Smooth muscle cell (in vitro differentiated cells): Measurements from ENCODE around the gene CLN6. TPM values are rescaled to one million over a fixed set of nuclear protein-coding genes. Genes with fewer than 3 reads are reported as not detected.

Experiments used
- DNase-seq: peaks from one replicate; lab custom pipeline; 2025; ENCODE audit not compliant: unreplicated experiment; lab: John Stamatoyannopoulos, UW
- H2AFZ ChIP-seq: fragments of 200-600 bp; sonication (generic); 2 replicates; pipeline ENCODE4 v1.6.0; 2016; ENCODE audit warnings: antibody characterized with exemption, low read depth, mild to moderate bottlenecking
- H3F3A ChIP-seq: fragments of 200-600 bp; sonication (generic); 2 replicates; pipeline ENCODE4 v1.6.0; 2017; ENCODE audit warnings: antibody characterized with exemption, low read depth
- H3K27ac ChIP-seq: fragments of 200-600 bp; sonication (generic); 2 replicates; pipeline ENCODE4 v1.5.1; 2016; ENCODE audit warnings: low read depth, mild to moderate bottlenecking
- H3K27me3 ChIP-seq: fragments of 200-600 bp; sonication (generic); 2 replicates; pipeline ENCODE4 v1.6.1; 2016; ENCODE audit warnings: low read depth, mild to moderate bottlenecking
- H3K36me3 ChIP-seq: fragments of 200-600 bp; sonication (generic); 2 replicates; pipeline ENCODE4 v1.5.1; 2016; ENCODE audit warnings: low read depth
- H3K4me1 ChIP-seq: fragments of 200-600 bp; sonication (generic); 2 replicates; pipeline ENCODE4 v1.5.1; 2016; ENCODE audit warnings: low read depth
- H3K4me2 ChIP-seq: fragments of 200-600 bp; sonication (generic); 2 replicates; pipeline ENCODE4 v1.6.0; 2016; ENCODE audit warnings: mild to moderate bottlenecking
- H3K4me3 ChIP-seq: fragments of 200-600 bp; sonication (generic); 2 replicates; pipeline ENCODE4 v1.5.1; 2016; ENCODE audit warnings: mild to moderate bottlenecking
- H3K79me2 ChIP-seq: fragments of 200-600 bp; sonication (generic); 2 replicates; pipeline ENCODE4 v1.6.0; 2016; ENCODE audit warnings: low read depth, mild to moderate bottlenecking
- H3K9ac ChIP-seq: fragments of 200-600 bp; sonication (generic); 2 replicates; pipeline ENCODE4 v1.6.0; 2016; ENCODE audit warnings: low read depth
- H3K9me3 ChIP-seq: fragments of 200-600 bp; sonication (generic); replicated peaks from 2 replicates; pipeline ENCODE4 v1.5.1; 2016; ENCODE audit warnings: low read depth
- H4K20me1 ChIP-seq: fragments of 200-600 bp; sonication (generic); 2 replicates; pipeline ENCODE4 v1.6.0; 2016; ENCODE audit warnings: low read depth
- CTCF ChIP-seq: fragments of 200-600 bp; sonication (generic); IDR thresholded peaks from 2 replicates; pipeline ENCODE4 v1.5.1; 2017; ENCODE audit warnings: borderline replicate concordance, mild to moderate bottlenecking, antibody characterized with exemption; ENCODE audit not compliant: insufficient read depth, poor library complexity, severe bottlenecking
- WGBS: methylation state at CpG from one replicate; pipeline ENCODE4 v1.1.7; 2016; ENCODE audit warnings: low lambda C conversion rate; 5-methylcytosine and 5-hydroxymethylcytosine counted together
- polyA plus RNA-seq: library from polyadenylated mRNA; unstranded; fragments of >200 nt; fragmentation: Nextera tagmentation; extraction: Ambion mirVana; gene quantifications from 2 replicates; pipeline ENCODE4 v1.2.1, GENCODE V29; 2016
- total RNA-seq: library from RNA; depleted of rRNA; stranded (reverse); fragments of >200 nt; gene quantifications from 2 replicates; pipeline ENCODE4 v1.2.3, GENCODE V29; 2014

Gene CLN6
- total and polyA plus RNA-seq, 2 experiments from 2014 or later, result 2.5 to 15.2 TPM

DNA sequence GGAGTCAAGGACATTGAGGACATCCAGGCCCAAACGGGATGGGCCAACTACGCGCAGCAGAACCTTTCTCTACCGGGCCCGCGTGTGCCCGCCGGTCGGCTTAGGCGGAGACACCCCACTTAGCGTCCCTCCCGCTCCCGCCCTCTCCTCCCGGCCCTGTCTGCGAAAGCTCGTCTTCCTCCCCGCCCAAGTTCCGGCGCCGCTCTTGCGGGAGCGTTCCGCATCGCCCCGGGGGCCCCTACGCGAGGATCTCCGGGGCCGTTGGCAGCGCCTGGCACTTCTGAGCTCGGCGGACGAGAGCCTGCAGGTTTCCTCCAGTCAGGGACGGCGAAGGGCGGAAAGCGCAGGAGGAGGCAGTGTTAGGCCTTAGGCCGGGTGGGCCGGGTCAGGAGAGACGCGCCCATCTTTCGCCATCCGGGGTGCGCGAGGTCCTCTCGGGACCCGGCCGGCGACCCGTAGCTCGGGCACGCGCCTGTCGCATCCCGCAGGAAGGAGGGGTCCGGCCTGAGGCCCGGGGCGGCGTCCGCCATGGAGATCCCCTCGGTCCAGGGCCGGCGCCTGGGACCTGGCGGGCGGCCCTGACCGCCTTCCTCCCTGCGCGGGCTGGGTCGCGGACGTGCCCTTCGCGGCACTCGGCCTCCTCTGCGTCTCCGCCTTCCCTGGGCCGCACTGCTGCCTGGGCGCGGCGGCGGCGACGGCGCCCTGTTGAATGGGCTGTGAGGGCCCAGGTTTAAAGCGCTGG lies 48.2 kb upstream of the CLN6 start, which contains the start of gene FEM1B:
FEM1B (plus strand) TSS at position 143 of the 742 bp plus-strand sequence. CDS start 673 bp downstream, outside the sequence.
- Histone ChIP-seq H3K79me2 (peaks cover 47% of the 10 kb centered on the region), H3K36me3 (no peaks in the 10 kb centered on the region), H2AFZ (peak within 1 kb of the TSS; percentile 67), H3K4me3 (peak within 1 kb of the TSS; percentile 82), H3F3A (peaks cover 20% of the 10 kb centered on the region), H3K27ac (peak within 1 kb of the TSS; percentile 82), H3K4me2 (peak within 1 kb of the TSS; percentile 98), H3K9ac (peak within 1 kb of the TSS; percentile 92), H3K27me3 (no peaks in the 10 kb centered on the region), H4K20me1 (peaks cover 45% of the 10 kb centered on the region), H3K4me1 (peaks cover 43% of the 10 kb centered on the region), H3K9me3 (no peaks in the 10 kb centered on the region)
- peak; percentile 92 for DNase-seq
- peak; percentile 8 for TF ChIP-seq CTCF
- under 1% methylated on average over 77 of the region's 85 CpGs for WGBS

DNA sequence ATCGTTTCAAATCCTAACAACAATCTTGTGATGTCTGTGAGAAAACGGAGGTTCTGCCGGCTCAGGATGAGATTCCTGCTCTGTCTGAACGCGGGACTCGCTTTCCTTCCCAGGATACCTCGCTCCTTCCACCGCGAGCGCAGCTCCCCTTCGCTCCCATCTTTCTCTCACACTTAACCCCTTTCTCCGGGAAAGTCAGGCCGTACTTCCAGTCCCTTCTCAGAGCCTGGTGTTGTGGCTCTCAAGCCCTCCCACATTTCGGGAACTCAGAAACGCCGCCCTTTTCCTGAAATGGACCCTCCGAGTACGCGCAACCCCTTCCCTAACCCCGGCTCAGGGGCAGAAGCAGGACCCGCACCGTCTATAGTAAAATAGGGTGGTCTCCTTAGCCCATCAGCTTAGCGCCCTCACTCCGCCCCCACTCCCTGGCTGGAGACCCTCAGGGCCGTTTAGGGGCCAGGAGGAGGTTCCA lies 47.6 kb upstream of the CLN6 start:
- H3F3A ChIP-seq, result peaks cover 26% of the 10 kb centered on the region
- H3K4me1 ChIP-seq, result peaks cover 43% of the 10 kb centered on the region
- peak overlapping the region; percentile 82 for H3K4me3 ChIP-seq
- TF ChIP-seq CTCF, result no peak
- WGBS, result 2% methylated on average over 25 of the region's 25 CpGs
- H3K27ac ChIP-seq, result peak overlapping the region; percentile 82
- peaks cover 41% of the 10 kb centered on the region for H3K79me2 ChIP-seq
- peak overlapping the region; percentile 98 for H3K4me2 ChIP-seq
- H3K36me3 ChIP-seq, result no peaks in the 10 kb centered on the region
- peaks cover 39% of the 10 kb centered on the region for H4K20me1 ChIP-seq
- no peaks in the 10 kb centered on the region for H3K27me3 ChIP-seq
- H2AFZ ChIP-seq, result peak overlapping the region; percentile 46
- no peak for DNase-seq
- H3K9me3 ChIP-seq, result no peaks in the 10 kb centered on the region
- H3K9ac ChIP-seq, result peak overlapping the region; percentile 92

GRCh38 chr15:68276668-68277067 lies 47.1 kb upstream of the CLN6 start:
- DNase-seq, result no peak
- no peaks in the 10 kb centered on the region for H3K36me3 ChIP-seq
- H2AFZ ChIP-seq, result peak overlapping the region; percentile 46
- H4K20me1 ChIP-seq, result peaks cover 34% of the 10 kb centered on the region
- peaks cover 43% of the 10 kb centered on the region for H3K4me1 ChIP-seq
- H3F3A ChIP-seq, result peaks cover 27% of the 10 kb centered on the region
- peak overlapping the region; percentile 92 for H3K9ac ChIP-seq
- H3K4me3 ChIP-seq, result peak overlapping the region; percentile 82
- H3K27me3 ChIP-seq, result no peaks in the 10 kb centered on the region
- peaks cover 36% of the 10 kb centered on the region for H3K79me2 ChIP-seq
- peak overlapping the region; percentile 82 for H3K27ac ChIP-seq
- TF ChIP-seq CTCF, result no peak
- H3K9me3 ChIP-seq, result no peaks in the 10 kb centered on the region
- WGBS, result 42% methylated on average over 3 of the region's 3 CpGs
- peak overlapping the region; percentile 98 for H3K4me2 ChIP-seq
